GM12801 (cell line): ENCODE data around the gene TRPM6.

ENCODE experiments used
- TF ChIP-seq, protein P1 (sequence below): IDR thresholded peaks from one replicate; pipeline ENCODE4 v1.5.1; 2011; ENCODE audit warnings: control low read depth; ENCODE audit not compliant: insufficient read length; ENCODE audit errors: extremely low read depth

Gene TRPM6

DNA sequence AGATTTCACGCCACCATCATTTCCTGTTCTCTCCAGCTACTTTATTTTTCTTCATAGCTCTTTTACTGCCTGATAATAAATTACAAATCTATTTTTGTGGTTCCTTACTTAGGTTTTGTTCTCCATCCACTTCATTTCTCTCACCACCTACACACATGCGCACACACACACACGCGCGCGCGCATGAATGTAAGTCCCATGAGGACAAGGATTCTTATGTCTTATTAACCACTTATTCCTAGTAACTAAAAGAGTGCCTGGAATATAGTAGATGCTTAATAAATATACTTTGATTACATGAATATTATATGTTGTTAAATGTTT is 116.5 kb downstream of the TRPM6 start:
- TF ChIP-seq, protein P1, sequence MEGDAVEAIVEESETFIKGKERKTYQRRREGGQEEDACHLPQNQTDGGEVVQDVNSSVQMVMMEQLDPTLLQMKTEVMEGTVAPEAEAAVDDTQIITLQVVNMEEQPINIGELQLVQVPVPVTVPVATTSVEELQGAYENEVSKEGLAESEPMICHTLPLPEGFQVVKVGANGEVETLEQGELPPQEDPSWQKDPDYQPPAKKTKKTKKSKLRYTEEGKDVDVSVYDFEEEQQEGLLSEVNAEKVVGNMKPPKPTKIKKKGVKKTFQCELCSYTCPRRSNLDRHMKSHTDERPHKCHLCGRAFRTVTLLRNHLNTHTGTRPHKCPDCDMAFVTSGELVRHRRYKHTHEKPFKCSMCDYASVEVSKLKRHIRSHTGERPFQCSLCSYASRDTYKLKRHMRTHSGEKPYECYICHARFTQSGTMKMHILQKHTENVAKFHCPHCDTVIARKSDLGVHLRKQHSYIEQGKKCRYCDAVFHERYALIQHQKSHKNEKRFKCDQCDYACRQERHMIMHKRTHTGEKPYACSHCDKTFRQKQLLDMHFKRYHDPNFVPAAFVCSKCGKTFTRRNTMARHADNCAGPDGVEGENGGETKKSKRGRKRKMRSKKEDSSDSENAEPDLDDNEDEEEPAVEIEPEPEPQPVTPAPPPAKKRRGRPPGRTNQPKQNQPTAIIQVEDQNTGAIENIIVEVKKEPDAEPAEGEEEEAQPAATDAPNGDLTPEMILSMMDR, result no peak

DNA sequence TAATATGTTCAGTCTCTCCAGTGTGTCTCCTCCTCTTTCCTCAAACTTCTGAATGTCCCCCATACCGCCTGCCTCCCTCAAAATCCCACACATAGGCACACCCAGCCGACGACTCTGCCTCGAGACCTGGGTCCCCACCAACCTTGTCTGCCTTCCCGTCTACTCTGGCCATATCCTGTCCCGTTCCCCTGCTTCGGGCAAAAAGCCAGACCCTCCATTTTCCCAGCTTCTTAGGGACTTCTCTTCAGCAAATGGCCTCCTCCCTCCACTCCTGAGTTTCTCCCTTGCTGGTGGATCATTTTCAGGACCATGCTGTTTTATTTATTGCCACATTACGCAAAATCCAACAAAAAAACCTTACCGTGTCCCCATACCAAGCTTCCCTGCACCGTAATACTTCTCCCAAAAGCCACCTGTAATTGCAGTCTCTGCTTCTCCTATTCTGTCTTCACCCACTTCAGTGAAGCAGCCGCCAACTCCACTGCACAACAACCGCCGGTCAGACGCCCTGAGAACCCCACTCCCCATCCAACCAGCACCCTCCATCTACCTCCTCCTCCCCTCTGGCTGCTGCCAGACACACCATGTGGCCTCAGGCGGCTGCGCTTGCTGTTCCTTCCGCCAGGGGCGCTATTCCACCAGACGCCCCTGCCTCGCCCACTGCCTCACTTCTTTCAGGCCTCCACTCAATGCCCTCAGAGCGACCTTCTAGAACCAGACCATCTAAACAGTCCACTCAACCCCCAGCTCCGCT is 117.0 kb downstream of the TRPM6 start:
- TF ChIP-seq, protein P1, result no peak

DNA sequence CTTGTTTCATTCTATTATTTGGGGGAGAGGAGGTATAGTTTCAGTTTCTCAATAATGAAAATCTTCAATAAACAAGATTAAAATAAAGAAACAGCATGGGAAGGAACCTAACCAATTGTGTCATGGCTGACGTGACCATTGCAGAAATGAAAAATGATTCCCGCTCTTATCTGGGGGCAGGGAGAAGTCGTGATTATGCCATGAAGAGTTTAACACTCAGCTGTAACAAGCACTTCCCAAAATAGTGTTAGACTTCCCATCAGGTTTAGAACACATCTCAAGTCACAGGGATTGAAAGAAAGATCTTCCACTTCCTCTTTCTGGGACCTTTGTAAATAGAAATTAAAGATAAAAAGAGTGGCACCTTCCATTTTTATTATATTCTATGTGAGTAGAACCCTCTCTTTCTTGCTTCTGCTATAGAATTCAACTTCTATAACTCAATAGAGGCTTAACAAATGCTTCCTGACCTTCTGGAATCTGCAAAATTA is 122.2 kb downstream of the TRPM6 start:
- TF ChIP-seq, protein P1, result no peak

DNA sequence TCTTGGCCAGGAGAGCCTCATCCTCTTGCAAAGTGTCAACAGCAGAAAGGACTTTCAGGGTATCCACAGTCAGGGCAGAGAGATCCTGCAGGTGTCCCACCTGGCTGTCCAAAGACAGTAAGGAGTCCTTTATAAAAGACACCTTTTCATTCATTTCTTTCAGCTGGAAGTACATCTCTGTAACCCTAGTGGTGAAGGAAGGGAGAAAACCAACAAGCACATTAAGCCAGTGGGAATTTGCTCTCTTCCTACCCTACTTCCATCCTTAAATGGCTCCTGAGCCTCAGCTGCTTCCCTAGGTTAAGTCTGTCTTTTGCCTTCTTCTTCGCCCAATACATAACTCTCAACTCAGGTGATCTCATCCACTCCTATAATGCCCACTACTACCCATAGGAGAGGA is 124.8 kb downstream of the TRPM6 start:
- TF ChIP-seq, protein P1, result no peak

DNA sequence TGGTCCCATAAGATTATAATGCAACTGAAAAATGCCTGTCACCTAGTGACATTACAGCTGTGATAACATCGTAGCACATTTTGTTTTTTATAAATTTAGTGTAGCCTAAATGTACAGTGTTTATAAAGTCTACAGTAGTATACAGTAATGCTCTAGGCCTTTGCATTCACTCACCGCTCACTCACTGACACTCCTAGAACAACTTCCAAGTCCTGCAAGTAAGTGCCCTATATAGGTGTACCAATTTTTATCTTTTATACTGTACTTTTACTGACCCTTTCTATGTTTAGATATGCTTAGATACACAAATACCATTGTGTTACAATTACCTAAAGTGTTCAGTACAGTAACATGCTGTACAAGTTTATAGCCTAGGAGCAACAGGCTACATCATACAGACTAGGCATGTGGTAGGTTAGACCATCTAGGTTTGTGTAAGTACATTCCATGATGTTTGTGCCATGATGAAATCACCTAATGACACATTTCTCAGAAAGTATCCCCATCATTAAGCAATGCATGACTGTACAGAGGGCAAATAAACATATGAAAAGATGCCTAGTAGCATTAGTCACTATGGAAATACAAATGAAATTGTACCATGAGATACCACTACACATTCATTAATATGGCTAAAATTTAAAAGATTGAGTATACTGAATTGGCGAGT is 127.6 kb downstream of the TRPM6 start:
- TF ChIP-seq, protein P1, result no peak

DNA sequence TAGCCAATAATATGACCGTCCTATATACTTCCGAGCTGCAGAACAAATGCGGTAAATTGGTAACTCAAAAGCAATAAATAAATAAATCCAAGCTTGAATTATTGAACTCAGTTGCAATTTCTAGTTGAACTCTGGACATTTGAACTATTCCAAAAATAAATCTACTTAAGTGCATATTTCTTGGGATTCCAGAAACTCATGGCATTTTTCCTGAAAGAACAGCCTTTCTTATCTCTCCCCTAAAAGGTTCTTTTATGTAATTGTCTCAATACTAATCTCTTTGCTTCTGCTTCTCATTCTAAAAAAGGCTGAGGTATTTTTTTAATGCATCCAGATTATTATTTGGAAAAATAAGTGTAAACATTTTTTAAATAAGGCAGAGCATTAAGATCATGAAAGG is 131.7 kb downstream of the TRPM6 start:
- TF ChIP-seq, protein P1, result no peak

DNA sequence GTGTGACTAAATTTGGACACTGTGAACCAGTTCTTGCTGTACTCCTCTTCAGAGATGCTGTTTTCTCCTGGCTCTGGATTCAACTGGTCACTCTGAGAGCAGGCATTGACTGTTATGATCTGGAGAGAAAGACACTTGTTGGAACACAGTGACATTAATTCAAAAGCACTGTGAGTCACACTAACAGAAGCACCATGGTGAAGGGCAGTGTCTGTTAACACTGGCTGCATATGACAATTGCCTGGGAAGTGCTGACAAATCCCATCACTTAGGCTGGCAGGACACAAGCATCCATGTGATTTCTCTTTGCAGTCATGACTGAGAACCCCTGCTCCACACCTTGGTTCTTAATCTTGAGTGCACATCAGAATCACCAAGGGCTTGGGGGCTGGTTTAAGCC is 132.4 kb downstream of the TRPM6 start:
- TF ChIP-seq, protein P1, result no peak
